ENCODE results near the gene POFUT2.

Gene POFUT2

GRCh38 chr21:45248893-45249381, 38.8 kb downstream of the POFUT2 start:
- no peak for FAIRE-seq
- TF ChIP-seq POLR2A (IDR thresholded peaks at IDR 0.05; ENCODE audit: low read depth, low read length) = no peak
- no peak for TF ChIP-seq TAF1 (IDR thresholded peaks at IDR 0.05; ENCODE audit: borderline replicate concordance, low read depth, low read length)
- TF ChIP-seq POLR2AphosphoS5 (IDR thresholded peaks at IDR 0.05; ENCODE audit: low read depth, low read length) = no peak
- no peak for DNase-seq (ENCODE audit: insufficient read length)

- TF ChIP-seq POLR2A (IDR thresholded peaks at IDR 0.05; ENCODE audit: low read depth, low read length) (no peak), POLR2AphosphoS5 (IDR thresholded peaks at IDR 0.05; ENCODE audit: low read depth, low read length) (no peak), TAF1 (IDR thresholded peaks at IDR 0.05; ENCODE audit: borderline replicate concordance, low read depth, low read length) (no peak)
- no peak for DNase-seq (ENCODE audit: insufficient read length)
- no peak for FAIRE-seq
These were observed 39.3 kb downstream of the POFUT2 start for GRCh38 chr21:45248301-45248892.

DNA sequence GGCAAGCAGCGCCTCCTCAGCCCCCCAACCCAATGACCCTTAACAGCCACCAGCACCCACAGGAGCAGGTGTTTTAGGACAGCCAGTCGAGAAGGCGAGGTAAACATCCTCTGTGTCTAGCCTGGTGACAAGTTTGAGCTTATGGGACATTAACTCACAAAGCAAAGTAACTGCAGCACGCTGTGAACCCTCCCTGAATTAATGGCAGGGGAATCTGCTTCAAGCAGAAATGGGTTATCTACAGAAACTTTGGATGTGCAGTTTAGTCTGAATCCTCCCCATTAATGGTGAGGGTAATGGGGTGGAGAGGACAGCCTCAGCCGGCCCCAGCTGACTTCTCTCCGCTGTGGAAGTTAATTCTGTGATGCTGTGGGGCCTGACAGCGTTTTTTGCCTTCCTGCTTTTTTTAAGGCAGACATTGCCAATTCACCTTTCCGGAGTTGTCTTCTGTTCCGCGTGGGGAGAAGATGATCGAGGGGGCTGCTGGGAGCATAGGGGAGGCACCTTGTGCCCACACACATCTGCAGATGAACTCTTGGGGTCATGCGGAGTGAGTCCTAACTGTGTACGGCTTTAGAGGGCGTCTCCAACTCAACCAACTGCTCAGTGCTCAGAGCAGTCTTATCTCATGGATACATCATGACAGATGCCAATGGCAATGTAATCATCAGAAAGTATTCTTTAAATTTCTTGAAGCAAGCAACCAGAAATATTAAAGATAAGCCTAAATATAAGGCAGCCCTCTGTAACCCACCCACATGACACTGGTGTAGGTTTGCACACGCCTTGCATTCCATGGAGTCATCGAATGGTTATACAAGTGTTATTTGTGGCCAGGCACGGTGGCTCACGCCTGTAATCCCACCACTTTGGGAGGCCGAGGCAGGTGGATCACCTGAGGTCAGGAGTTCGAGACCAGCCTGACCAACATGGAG, 41.0 kb downstream of the POFUT2 start:
- FAIRE-seq (no peak), DNase-seq (ENCODE audit: insufficient read length) (no peak)
- TF ChIP-seq TAF1 (IDR thresholded peaks at IDR 0.05; ENCODE audit: borderline replicate concordance, low read depth, low read length) = no peak
- TF ChIP-seq POLR2A (IDR thresholded peaks at IDR 0.05; ENCODE audit: low read depth, low read length) = no peak
- TF ChIP-seq POLR2AphosphoS5 (IDR thresholded peaks at IDR 0.05; ENCODE audit: low read depth, low read length) = no peak

DNA sequence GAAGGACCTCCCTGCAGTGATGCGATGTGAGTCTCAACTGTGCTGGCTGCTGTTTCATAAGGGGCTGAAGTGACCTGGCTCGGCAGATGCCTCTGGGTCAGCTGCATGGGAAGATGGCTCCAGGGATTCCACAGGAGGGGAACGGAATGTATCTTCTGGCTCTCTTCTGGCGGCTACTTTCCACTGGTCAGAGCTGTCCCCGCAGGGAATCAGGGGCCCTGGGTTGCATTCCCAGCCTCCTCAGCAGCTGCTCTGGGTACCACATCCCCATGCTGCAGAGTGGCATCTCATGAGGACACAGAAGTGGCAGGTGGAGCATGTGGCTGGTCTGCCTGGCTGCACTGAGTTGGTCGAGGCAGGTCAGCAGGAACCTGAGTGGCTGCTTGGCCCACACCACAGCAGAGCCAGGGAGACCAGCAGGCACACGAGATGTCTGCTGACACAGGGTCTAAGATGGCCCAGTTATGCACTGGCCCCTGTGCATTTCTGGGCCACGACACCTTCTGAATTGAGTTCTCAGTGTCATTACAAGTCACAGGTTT, 42.8 kb downstream of the POFUT2 start:
- FAIRE-seq (no peak), DNase-seq (ENCODE audit: insufficient read length) (no peak)
- no peak for TF ChIP-seq TAF1 (IDR thresholded peaks at IDR 0.05; ENCODE audit: borderline replicate concordance, low read depth, low read length)
- no peak for TF ChIP-seq POLR2AphosphoS5 (IDR thresholded peaks at IDR 0.05; ENCODE audit: low read depth, low read length)
- no peak for TF ChIP-seq POLR2A (IDR thresholded peaks at IDR 0.05; ENCODE audit: low read depth, low read length)

DNA sequence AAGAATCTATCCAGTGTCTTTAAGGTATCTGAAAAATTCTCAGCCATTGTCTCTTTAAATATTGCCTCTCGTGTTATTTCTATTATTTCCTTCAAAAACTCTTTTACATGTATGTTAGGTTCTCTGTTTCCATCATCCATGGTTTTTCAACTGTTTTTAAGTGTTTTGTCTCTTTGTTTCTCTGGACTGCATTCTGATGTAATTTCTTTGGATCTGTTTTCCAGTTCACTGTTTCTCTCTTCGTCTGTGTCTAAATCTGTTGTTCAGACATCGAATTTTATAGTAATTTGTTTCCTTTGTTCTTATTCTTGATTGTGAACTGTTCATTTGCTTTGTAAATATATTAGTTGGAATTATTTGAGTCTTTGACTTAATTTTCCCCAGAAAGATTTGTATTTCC, 44.1 kb downstream of the POFUT2 start:
- DNase-seq (ENCODE audit: insufficient read length) = no peak
- no peak for FAIRE-seq
- TF ChIP-seq POLR2AphosphoS5 (IDR thresholded peaks at IDR 0.05; ENCODE audit: low read depth, low read length) (no peak), TAF1 (IDR thresholded peaks at IDR 0.05; ENCODE audit: borderline replicate concordance, low read depth, low read length) (no peak), POLR2A (IDR thresholded peaks at IDR 0.05; ENCODE audit: low read depth, low read length) (no peak)

DNA sequence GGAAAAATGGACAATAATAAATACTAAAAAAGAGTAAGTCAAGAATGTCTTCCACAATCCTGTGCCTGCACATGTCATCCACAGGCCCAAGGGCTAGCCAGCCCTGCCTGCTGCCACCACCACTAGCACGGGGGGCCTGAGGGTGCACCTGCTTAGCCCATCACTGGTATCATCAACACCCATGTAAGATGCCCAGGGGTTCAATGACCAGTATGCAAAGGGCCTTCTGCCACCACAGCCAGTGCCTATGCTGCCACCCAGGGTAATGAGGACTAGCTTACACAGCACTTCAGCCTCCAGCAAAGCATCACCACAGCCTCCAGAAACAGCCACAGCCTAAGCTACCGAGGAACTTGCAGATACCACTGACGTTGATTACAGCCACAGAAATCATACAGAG, 46.3 kb downstream of the POFUT2 start:
- DNase-seq (ENCODE audit: insufficient read length) (no peak), FAIRE-seq (no peak)
- TF ChIP-seq POLR2AphosphoS5 (IDR thresholded peaks at IDR 0.05; ENCODE audit: low read depth, low read length) (no peak), POLR2A (IDR thresholded peaks at IDR 0.05; ENCODE audit: low read depth, low read length) (no peak), TAF1 (IDR thresholded peaks at IDR 0.05; ENCODE audit: borderline replicate concordance, low read depth, low read length) (no peak)

DNA sequence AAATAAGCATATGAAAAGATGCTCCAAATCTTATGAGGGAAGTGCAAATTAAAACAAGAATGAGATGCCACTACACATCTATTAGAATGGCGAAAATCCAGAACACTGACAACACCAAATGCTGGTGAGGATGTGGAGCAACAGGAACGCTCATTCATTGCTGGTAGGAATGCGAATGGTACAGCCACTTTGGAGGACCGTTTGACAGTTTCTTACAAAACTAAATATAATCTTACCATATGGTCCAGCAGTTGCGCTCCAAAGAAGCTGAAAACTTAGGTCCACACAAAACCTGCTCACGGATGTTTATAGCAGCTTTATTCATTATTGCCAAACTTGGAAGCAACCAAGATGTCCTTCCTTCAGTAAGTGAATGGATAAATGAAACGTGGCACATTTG, 50.3 kb downstream of the POFUT2 start:
- TF ChIP-seq POLR2A (IDR thresholded peaks at IDR 0.05; ENCODE audit: low read depth, low read length) (no peak), POLR2AphosphoS5 (IDR thresholded peaks at IDR 0.05; ENCODE audit: low read depth, low read length) (no peak), TAF1 (IDR thresholded peaks at IDR 0.05; ENCODE audit: borderline replicate concordance, low read depth, low read length) (no peak)
- DNase-seq (ENCODE audit: insufficient read length) (no peak), FAIRE-seq (no peak)

- TF ChIP-seq POLR2A (IDR thresholded peaks at IDR 0.05; ENCODE audit: low read depth, low read length) (no peak), TAF1 (IDR thresholded peaks at IDR 0.05; ENCODE audit: borderline replicate concordance, low read depth, low read length) (no peak), POLR2AphosphoS5 (IDR thresholded peaks at IDR 0.05; ENCODE audit: low read depth, low read length) (no peak)
- no peak for FAIRE-seq
- DNase-seq (ENCODE audit: insufficient read length) = no peak
These were observed 51.2 kb downstream of the POFUT2 start for GRCh38 chr21:45236481-45236880.

DNA sequence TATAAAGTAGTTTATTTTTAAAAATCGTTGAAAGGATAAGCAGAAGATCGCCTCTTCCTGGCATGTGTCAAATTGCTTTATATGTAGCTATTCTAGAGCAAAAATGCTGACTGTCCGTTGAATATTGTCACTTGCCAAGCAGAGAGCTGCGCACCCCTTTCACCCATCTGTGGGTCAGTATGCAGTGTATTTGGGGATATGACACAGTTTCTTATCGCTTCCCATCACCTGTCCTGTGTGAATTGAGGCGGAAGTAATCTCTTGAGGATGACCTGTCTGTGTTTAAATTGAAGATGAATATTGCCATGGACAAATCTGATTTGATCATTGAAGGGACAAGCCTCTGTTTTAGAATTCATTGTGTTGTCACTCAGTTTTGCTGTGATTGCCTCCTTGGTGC, 52.2 kb downstream of the POFUT2 start:
- no peak for FAIRE-seq
- no peak for DNase-seq (ENCODE audit: insufficient read length)
- TF ChIP-seq POLR2A (IDR thresholded peaks at IDR 0.05; ENCODE audit: low read depth, low read length) = no peak
- TF ChIP-seq POLR2AphosphoS5 (IDR thresholded peaks at IDR 0.05; ENCODE audit: low read depth, low read length) = no peak
- no peak for TF ChIP-seq TAF1 (IDR thresholded peaks at IDR 0.05; ENCODE audit: borderline replicate concordance, low read depth, low read length)

- FAIRE-seq = no peak
- TF ChIP-seq POLR2AphosphoS5 (IDR thresholded peaks at IDR 0.05; ENCODE audit: low read depth, low read length) (no peak), TAF1 (IDR thresholded peaks at IDR 0.05; ENCODE audit: borderline replicate concordance, low read depth, low read length) (no peak), POLR2A (IDR thresholded peaks at IDR 0.05; ENCODE audit: low read depth, low read length) (no peak)
- no peak for DNase-seq (ENCODE audit: insufficient read length)
These were observed 52.7 kb downstream of the POFUT2 start for GRCh38 chr21:45234965-45235364.

- FAIRE-seq = no peak
- TF ChIP-seq POLR2AphosphoS5 (IDR thresholded peaks at IDR 0.05; ENCODE audit: low read depth, low read length) (no peak), POLR2A (IDR thresholded peaks at IDR 0.05; ENCODE audit: low read depth, low read length) (no peak), TAF1 (IDR thresholded peaks at IDR 0.05; ENCODE audit: borderline replicate concordance, low read depth, low read length) (no peak)
- no peak for DNase-seq (ENCODE audit: insufficient read length)
These were observed 53.6 kb downstream of the POFUT2 start for GRCh38 chr21:45234127-45234526.
